HG02623 (cell line): Measurements from ENCODE around the gene LYG1.
"Not testable (repeated sequence)": the region's sequence is repeated elsewhere in the genome, so short reads cannot be mapped to it uniquely, and the experiment has no call there.

Source experiments
- ATAC-seq: cut with Tn5 transposase; IDR thresholded peaks from one replicate; pipeline ENCODE4 v1.9.1; 2021; ENCODE audit warnings: moderate library complexity; ENCODE audit not compliant: unreplicated experiment

The LYG1 gene

DNA sequence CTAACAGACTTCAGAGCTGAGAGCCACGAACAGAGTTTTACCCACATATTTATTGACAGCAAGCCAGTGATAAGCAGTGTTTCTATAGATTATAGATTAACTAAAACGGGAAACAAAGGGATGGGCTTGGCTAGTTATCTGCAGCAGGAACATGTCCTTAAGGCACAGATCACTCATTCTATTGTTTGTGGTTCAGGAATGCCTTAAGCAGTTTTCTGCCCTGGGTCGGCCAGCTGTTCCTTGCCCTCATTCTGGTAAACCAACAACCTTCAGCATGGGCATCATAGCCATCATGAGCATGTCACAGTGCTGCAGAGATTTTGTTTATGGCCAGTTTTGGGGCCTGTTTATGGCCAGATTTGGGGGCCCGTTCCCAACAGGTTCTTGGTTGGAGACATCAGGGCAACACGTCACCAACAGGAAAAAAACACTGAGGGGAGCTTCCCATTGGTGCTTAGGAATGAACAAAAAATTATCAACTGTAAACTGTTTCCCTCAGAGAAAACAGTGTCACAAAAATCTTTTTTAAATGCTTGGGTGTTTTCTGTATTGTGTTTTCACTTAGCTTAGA, 22.7 kb downstream of the LYG1 start:
- not testable (repeated sequence) for ATAC-seq

DNA sequence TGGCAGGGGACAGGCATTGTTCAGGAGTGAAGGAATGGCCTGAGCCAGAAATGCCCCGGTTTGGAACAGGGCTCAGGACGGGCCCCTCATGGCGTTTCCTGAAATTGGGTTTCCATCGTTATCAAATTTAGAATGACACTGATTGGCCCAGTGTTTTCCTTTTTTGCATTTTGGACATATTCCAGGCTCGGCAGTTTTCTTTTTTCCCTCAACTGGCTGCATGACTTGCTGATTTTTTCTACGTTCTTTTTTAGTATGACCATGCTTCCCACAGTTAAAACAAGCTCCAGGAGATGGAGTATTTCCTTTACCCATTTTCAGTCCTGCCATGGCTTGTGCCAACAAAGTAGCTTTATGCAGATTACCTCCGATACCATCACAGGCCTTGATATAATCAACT, 25.1 kb downstream of the LYG1 start:
- no peak for ATAC-seq

DNA sequence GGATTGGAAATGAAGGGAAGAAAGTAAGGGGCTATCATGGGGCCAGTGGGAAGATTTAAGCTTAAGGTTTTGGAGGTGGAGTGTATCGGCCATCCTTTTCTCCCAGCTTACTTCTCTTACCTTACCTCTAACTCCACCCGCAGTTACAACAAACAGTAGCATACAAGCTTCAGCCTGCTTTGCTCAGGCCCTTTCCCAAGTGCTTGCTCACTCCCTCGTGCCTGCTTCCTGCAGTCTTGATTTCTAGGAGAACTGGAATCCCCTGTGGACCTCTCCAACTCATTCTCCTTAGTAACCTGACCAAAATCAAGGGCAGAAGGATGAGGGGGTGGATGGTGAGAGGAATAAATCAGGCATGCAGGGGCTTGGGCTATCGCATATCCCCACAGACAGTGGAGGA, 39.8 kb downstream of the LYG1 start:
- no peak for ATAC-seq

- ATAC-seq = no peak
Observed at GRCh38 chr2:99260184-99260583, 40.8 kb downstream of the LYG1 start.

- no peak for ATAC-seq
Observed at GRCh38 chr2:99259465-99259864, 41.5 kb downstream of the LYG1 start.

DNA sequence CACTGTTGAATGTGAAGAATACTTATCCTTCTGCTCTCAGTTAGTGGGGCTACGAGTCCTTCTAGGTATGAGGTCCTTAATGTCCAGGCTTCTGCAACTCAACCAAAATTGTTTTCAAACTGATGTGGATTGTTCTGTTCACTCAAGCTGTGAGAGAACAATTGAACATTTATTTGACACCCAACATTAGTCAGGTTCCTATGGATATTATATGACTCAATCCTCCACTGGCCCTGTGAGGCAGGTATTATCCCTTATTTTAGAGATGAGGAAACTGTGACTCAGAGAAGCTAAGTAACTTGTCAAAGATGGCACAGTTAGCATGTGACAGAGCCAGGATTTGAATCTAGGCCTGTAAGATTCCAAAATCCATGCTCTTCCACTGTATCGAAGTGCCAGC, 44.3 kb downstream of the LYG1 start:
- ATAC-seq = no peak

- ATAC-seq = no peak
Observed at GRCh38 chr2:99255491-99256318, 45.3 kb downstream of the LYG1 start, which contains the start of gene LYG2. Gene LYG2, minus strand, starts transcription at chr2:99255666. Its CDS starts 1,406 bp downstream, at chr2:99254260.

DNA sequence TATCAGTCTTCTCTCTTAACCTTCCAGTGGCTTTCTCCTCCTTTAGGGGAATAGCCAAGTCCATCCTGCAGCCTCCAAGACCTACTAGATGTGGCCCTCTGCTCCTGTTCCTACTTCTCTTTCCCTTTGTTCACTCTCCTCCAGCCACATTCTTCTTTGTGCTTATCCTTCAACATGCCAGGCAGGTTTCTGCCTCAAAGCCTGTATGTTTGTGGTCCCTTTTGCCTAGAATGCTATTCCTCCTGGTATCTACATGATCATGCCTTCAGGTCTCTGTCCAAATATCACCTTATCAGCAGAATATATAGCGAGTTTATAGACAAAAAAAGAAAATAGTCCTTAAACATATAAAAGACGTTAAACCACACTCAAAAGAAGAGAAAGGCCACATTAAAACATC, 51.0 kb downstream of the LYG1 start:
- no peak for ATAC-seq

DNA sequence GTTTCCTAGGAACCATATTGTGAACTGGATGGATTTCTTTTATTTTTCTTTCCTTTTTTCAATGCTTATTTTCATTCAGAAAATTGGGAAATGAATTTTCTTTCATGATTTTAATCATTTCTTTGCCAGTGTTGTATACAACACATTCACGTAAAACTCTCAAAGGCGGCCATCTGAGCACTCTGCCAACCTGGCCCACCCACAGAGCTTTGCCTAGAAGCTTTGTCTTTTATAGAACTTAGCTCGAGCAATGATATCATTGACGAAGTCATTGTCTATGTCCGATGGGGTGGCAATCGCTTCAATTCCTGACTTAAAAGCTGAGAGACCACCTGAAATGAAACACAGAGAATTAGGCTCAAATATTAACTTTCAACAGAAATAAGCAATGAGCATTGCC, 58.8 kb downstream of the LYG1 start:
- ATAC-seq = no peak

GRCh38 chr2:99240431-99240830, 60.6 kb downstream of the LYG1 start:
- ATAC-seq = no peak

DNA sequence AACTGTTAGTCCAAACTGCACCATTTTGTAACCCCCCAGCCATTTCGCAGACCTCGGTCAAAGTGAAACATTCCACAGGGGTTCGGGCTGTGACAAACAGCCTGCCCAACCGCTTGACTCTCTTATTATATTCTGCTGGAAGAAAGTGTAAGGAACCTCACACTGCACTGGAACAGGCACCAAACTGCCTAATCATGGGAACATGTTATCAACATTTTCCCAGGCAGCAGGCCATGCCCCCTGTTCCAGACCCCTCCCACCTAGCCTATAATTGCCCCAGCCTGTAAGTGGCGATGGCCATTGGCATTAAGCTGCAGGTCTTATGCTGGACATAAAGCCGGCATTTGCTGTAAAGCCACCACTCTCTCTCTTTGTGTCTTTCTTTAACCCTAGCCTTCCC, 62.4 kb downstream of the LYG1 start:
- ATAC-seq = no peak
